Keratinocyte (primary cell): ENCODE data around the gene NEB. TPM values are rescaled to one million over a fixed set of nuclear protein-coding genes. Genes with fewer than 3 reads are reported as not detected.

ENCODE experiments used
- DNase-seq: peaks from one replicate; pipeline ENCODE4 v3.0.0-alpha.2; 2011; ENCODE audit warnings: low read depth, missing footprints, low spot score
- FAIRE-seq: peaks from 2 replicates; lab custom pipeline; 2011; peaks lifted over from hg19 to GRCh38; lab: Jason Lieb, UNC
- H2AFZ ChIP-seq: 2 replicates; pipeline ENCODE4 v1.6.0; 2012; ENCODE audit warnings: low read length, control low read depth, inconsistent platforms; ENCODE audit not compliant: control insufficient read depth
- H3K27ac ChIP-seq: 2 replicates; pipeline ENCODE4 v1.5.1; 2011; ENCODE audit warnings: low read length; ENCODE audit not compliant: control insufficient read depth, insufficient read depth
- H3K27me3 ChIP-seq: 3 replicates; pipeline ENCODE4 v1.6.0; 2011; ENCODE audit warnings: low read length; ENCODE audit not compliant: control insufficient read depth, insufficient read depth; ENCODE audit errors: extremely low read depth
- H3K36me3 ChIP-seq, 2 experiments: 2 replicates in 1 of 2; 3 replicates in 1 of 2; pipeline ENCODE4 v1.5.1; 2011; ENCODE audit warnings: low read length in 2 of 2, mild to moderate bottlenecking in 1 of 2; ENCODE audit not compliant: control insufficient read depth in 2 of 2, insufficient read depth in 2 of 2; ENCODE audit errors: extremely low read depth in 1 of 2
- H3K4me1 ChIP-seq: 3 replicates; pipeline ENCODE4 v1.5.1; 2011; ENCODE audit warnings: low read length; ENCODE audit not compliant: control insufficient read depth, insufficient read depth; ENCODE audit errors: extremely low read depth
- H3K4me2 ChIP-seq: 3 replicates; pipeline ENCODE4 v1.6.0; 2011; ENCODE audit warnings: low read depth, low read length; ENCODE audit not compliant: control insufficient read depth, insufficient read depth; ENCODE audit errors: extremely low read depth
- H3K4me3 ChIP-seq, 3 experiments: fragments of 200-600 bp in 1 of 3; sonication (generic) in 1 of 3; 2 replicates in 2 of 3; 3 replicates in 1 of 3; pipeline ENCODE4 v1.5.1; 2011 to 2016; ENCODE audit warnings: low read length in 3 of 3, mild to moderate bottlenecking in 3 of 3, control low read depth in 2 of 3, inconsistent platforms in 1 of 3, low read depth in 1 of 3, mixed read lengths in 1 of 3, mixed run types in 1 of 3, moderate library complexity in 1 of 3; ENCODE audit not compliant: control insufficient read depth in 2 of 3, insufficient read depth in 2 of 3; ENCODE audit errors: extremely low read depth in 1 of 3
- H3K79me2 ChIP-seq: 2 replicates; pipeline ENCODE4 v1.6.0; 2012; ENCODE audit warnings: low read length; ENCODE audit not compliant: control insufficient read depth, insufficient read depth
- H3K9ac ChIP-seq: 3 replicates; pipeline ENCODE4 v1.6.0; 2011; ENCODE audit warnings: low read length; ENCODE audit not compliant: control insufficient read depth, insufficient read depth; ENCODE audit errors: extremely low read depth
- H3K9me1 ChIP-seq: 3 replicates; pipeline ENCODE4 v1.6.0; 2011; ENCODE audit warnings: low read length; ENCODE audit not compliant: control insufficient read depth, insufficient read depth; ENCODE audit errors: extremely low read depth
- H3K9me3 ChIP-seq: 2 replicates; pipeline ENCODE4 v1.5.1; 2012; ENCODE audit warnings: low read depth, low read length; ENCODE audit not compliant: control insufficient read depth
- H4K20me1 ChIP-seq: 3 replicates; pipeline ENCODE4 v1.6.0; 2011; ENCODE audit warnings: low read length; ENCODE audit not compliant: control insufficient read depth, insufficient read depth; ENCODE audit errors: extremely low read depth
- EZH2 ChIP-seq: IDR thresholded peaks from one replicate; pipeline ENCODE4 v1.6.1; 2012; ENCODE audit warnings: inconsistent platforms, mild to moderate bottlenecking, low read length, moderate library complexity
- dilution Hi-C: fragments of 300-500 bp; cut with MboI; formaldehyde crosslinking; loops from one replicate; pipeline ENCODE4 v1.7.0; 2020; ENCODE audit warnings: low sequenced_read_pairs; ENCODE audit not compliant: extremely low pct_ligation_motif_present
- polyA plus RNA-seq, 5 experiments: library from polyadenylated mRNA; depleted of rRNA in 3 of 5; stranded (reverse) in 3 of 5; stranded (forward) in 1 of 5; unstranded in 1 of 5; fragments of >200 nt; gene quantifications; 1 replicate in 1 of 5; 2 replicates in 3 of 5; 3 replicates in 1 of 5; pipeline versions ENCODE4 v1.2.1 to v1.2.3, GENCODE V29; 2011 to 2012; ENCODE audit warnings: missing spikeins in 2 of 5, low read depth in 1 of 5, low replicate concordance in 1 of 5
- TF ChIP-seq, protein P1 (sequence below), 3 experiments: IDR thresholded peaks in 1 of 3; conservative IDR thresholded peaks in 1 of 3; optimal IDR thresholded peaks in 1 of 3; 2 replicates in 2 of 3; 3 replicates in 1 of 3; pipeline versions ENCODE3 to v1.5.1; 2011; ENCODE audit warnings: low read length in 3 of 3, mild to moderate bottlenecking in 3 of 3, moderate library complexity in 2 of 3, control low read depth in 1 of 3, inconsistent platforms in 1 of 3; ENCODE audit not compliant: insufficient read depth in 2 of 3; ENCODE audit errors: extremely low read depth in 1 of 3

The NEB gene
- polyA plus RNA-seq, 1 donor (not counting 4 experiments of a cell fraction or from before 2014, with no cell fraction given) = 0.67 TPM

DNA sequence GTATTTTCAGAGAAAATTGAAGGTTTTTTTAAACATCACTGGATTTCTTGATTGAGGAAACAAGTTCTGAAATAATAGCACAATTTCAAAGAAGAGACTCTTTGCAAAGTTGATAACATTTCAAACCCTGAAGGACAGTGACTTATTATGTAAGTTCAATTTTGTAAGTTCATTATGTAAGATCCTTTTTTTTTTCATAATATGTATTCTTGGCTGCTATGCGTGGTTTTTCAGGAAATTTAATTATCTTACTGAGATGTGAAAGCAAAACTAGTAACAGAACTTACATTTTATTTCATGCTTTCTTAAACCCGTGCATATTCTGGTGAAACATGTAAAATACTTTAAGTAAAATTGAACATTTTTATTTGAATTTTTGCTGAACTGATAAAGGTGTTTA is 259.2 kb downstream of the NEB start:
- no peak overlapping the region for H2AFZ ChIP-seq
- H3K4me2 ChIP-seq = no peak overlapping the region
- TF ChIP-seq, protein P1, sequence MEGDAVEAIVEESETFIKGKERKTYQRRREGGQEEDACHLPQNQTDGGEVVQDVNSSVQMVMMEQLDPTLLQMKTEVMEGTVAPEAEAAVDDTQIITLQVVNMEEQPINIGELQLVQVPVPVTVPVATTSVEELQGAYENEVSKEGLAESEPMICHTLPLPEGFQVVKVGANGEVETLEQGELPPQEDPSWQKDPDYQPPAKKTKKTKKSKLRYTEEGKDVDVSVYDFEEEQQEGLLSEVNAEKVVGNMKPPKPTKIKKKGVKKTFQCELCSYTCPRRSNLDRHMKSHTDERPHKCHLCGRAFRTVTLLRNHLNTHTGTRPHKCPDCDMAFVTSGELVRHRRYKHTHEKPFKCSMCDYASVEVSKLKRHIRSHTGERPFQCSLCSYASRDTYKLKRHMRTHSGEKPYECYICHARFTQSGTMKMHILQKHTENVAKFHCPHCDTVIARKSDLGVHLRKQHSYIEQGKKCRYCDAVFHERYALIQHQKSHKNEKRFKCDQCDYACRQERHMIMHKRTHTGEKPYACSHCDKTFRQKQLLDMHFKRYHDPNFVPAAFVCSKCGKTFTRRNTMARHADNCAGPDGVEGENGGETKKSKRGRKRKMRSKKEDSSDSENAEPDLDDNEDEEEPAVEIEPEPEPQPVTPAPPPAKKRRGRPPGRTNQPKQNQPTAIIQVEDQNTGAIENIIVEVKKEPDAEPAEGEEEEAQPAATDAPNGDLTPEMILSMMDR (optimal IDR thresholded peaks at IDR 0.05 in 1 of 3, IDR thresholded peaks at IDR 0.05 in 1 of 3, conservative IDR thresholded peaks at IDR 0.05 in 1 of 3; ENCODE audit: extremely low read depth in 1 of 3, insufficient read depth in 2 of 3, low read length in 3 of 3) = no peak
- TF ChIP-seq EZH2 = no peak
- H3K36me3 ChIP-seq = peaks cover 4 to 10% of the 10 kb centered on the region in 2 experiments
- no peaks in the 10 kb centered on the region for H3K9me1 ChIP-seq
- no peaks in the 10 kb centered on the region for H3K9me3 ChIP-seq
- no peaks in the 10 kb centered on the region for H4K20me1 ChIP-seq
- FAIRE-seq (no peak), DNase-seq (no peak)
- H3K4me3 ChIP-seq = no peak overlapping the region
- H3K27me3 ChIP-seq = no peaks in the 10 kb centered on the region
- no peak overlapping the region for H3K9ac ChIP-seq
- no peaks in the 10 kb centered on the region for H3K79me2 ChIP-seq
- H3K27ac ChIP-seq = no peak overlapping the region
- H3K4me1 ChIP-seq = no peaks in the 10 kb centered on the region
- dilution Hi-C loops = no loop called here

DNA sequence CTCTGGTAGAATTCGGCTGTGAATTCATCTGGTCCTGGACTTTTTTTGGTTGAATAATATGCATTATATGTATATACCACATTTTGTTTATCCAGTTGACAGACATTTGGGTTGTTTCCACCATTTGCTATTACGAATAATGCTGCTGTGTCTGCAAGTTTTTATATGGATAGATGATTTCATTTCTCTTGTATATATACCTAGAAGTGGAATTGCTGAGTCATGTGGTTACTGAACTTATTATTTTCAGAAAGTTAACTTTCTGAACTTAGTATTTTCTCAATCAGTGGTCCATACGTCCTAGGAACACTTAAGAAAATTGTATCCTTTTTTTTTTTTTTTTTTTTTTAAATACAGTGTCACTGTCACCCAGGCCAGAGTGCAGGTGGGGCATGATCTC is 261.3 kb downstream of the NEB start:
- DNase-seq (no peak), FAIRE-seq (no peak)
- H3K4me3 ChIP-seq = no peak overlapping the region
- TF ChIP-seq, protein P1 (optimal IDR thresholded peaks at IDR 0.05 in 1 of 3, IDR thresholded peaks at IDR 0.05 in 1 of 3, conservative IDR thresholded peaks at IDR 0.05 in 1 of 3; ENCODE audit: extremely low read depth in 1 of 3, insufficient read depth in 2 of 3, low read length in 3 of 3) = no peak
- TF ChIP-seq EZH2 = no peak
- no peak overlapping the region for H3K4me2 ChIP-seq
- no peaks in the 10 kb centered on the region for H3K27me3 ChIP-seq
- H2AFZ ChIP-seq = no peak overlapping the region
- no peak overlapping the region for H3K9ac ChIP-seq
- no peaks in the 10 kb centered on the region for H3K9me1 ChIP-seq
- H3K79me2 ChIP-seq = no peaks in the 10 kb centered on the region
- no peak overlapping the region for H3K27ac ChIP-seq
- no peaks in the 10 kb centered on the region for H3K4me1 ChIP-seq
- dilution Hi-C loops = no loop called here
- H3K9me3 ChIP-seq = no peaks in the 10 kb centered on the region
- no peaks in the 10 kb centered on the region for H4K20me1 ChIP-seq
- H3K36me3 ChIP-seq = peaks cover 8 to 20% of the 10 kb centered on the region in 2 experiments
